Stimulated activated CD8-positive, alpha-beta memory T cell treated with anti-CD3 and anti-CD28 coated beads, Interleukin-12 subunit alpha, Interleukin-12 subunit beta, amount 100 ng/mL, for 4 hours (primary cell): ENCODE results near the gene NOL12.
"Not testable (repeated sequence)": the region's sequence is repeated elsewhere in the genome, so short reads cannot be mapped to it uniquely, and the experiment has no call there.

Experiments
- DNase-seq: peaks from one replicate; pipeline ENCODE4 v3.0.0-alpha.2; 2020; ENCODE audit warnings: low read depth

Gene NOL12

GRCh38 chr22:37713761-37714160 is 27.6 kb downstream of the NOL12 start:
- no peak for DNase-seq

- DNase-seq = no peak
These were observed 28.5 kb downstream of the NOL12 start for GRCh38 chr22:37714634-37715033.

GRCh38 chr22:37715760-37716159 is 29.6 kb downstream of the NOL12 start:
- DNase-seq = no peak

GRCh38 chr22:37716708-37717107 is 30.6 kb downstream of the NOL12 start:
- DNase-seq = no peak

- not testable (repeated sequence) for DNase-seq
These were observed 31.1 kb downstream of the NOL12 start for GRCh38 chr22:37717235-37717634.

GRCh38 chr22:37717746-37718305 is 31.7 kb downstream of the NOL12 start:
- DNase-seq = not testable (repeated sequence)

- DNase-seq = no peak
These were observed 39.6 kb downstream of the NOL12 start for GRCh38 chr22:37725551-37726240.

GRCh38 chr22:37726241-37726887 is 40.2 kb downstream of the NOL12 start:
- DNase-seq = no peak

- no peak for DNase-seq
These were observed 42.5 kb downstream of the NOL12 start for GRCh38 chr22:37728620-37729019.

GRCh38 chr22:37731804-37732471 is 45.8 kb downstream of the NOL12 start:
- DNase-seq = no peak

- no peak for DNase-seq
These were observed 46.8 kb downstream of the NOL12 start for GRCh38 chr22:37732699-37733607.

- DNase-seq = no peak
These were observed 47.7 kb downstream of the NOL12 start for GRCh38 chr22:37733625-37734401.

GRCh38 chr22:37734402-37734700 is 48.2 kb downstream of the NOL12 start:
- DNase-seq = no peak

- DNase-seq = no peak
These were observed 48.9 kb downstream of the NOL12 start for GRCh38 chr22:37734964-37735451.

GRCh38 chr22:37739035-37739434 is 52.9 kb downstream of the NOL12 start:
- DNase-seq = no peak

- no peak for DNase-seq
These were observed 53.5 kb downstream of the NOL12 start for GRCh38 chr22:37739611-37740049.

GRCh38 chr22:37740455-37741311 is 54.5 kb downstream of the NOL12 start:
- DNase-seq = peak; percentile 28

GRCh38 chr22:37741312-37741795 is 55.2 kb downstream of the NOL12 start:
- no peak for DNase-seq

GRCh38 chr22:37742376-37743171 is 56.4 kb downstream of the NOL12 start:
- no peak for DNase-seq
